SK-N-SH treated with all-trans-retinoic acid at 6 μM for 48 hours (cell line): ENCODE data around the gene DPAGT1.

Experiments
- CSDC2 ChIP-seq: fragments of 250-450 bp; sonication (Bioruptor Pico); IDR thresholded peaks from 2 replicates; pipeline ENCODE4 v1.5.0; 2020; ENCODE audit warnings: mild to moderate bottlenecking, moderate library complexity
- CSRNP3 ChIP-seq: fragments of 250-450 bp; sonication (Bioruptor Pico); IDR thresholded peaks from 2 replicates; pipeline ENCODE4 v1.5.1; 2021; ENCODE audit warnings: mild to moderate bottlenecking, moderate library complexity
- ISL1 ChIP-seq: fragments of 250-450 bp; sonication (Bioruptor Pico); IDR thresholded peaks from 2 replicates; pipeline ENCODE4 v2.1.2; 2022; ENCODE audit warnings: mild to moderate bottlenecking, moderate library complexity
- PATZ1 ChIP-seq: fragments of 250-450 bp; sonication (Bioruptor Pico); IDR thresholded peaks from 2 replicates; pipeline ENCODE4 v1.8.0; 2020; ENCODE audit warnings: mild to moderate bottlenecking, moderate library complexity, borderline replicate concordance
- RARB ChIP-seq: fragments of 250-450 bp; sonication (Bioruptor Pico); IDR thresholded peaks from 2 replicates; pipeline ENCODE4 v1.8.0; 2021; ENCODE audit warnings: mild to moderate bottlenecking, moderate library complexity
- SNAI2 ChIP-seq: fragments of 250-450 bp; sonication (Bioruptor Pico); IDR thresholded peaks from 2 replicates; pipeline ENCODE4 v1.5.0; 2020; ENCODE audit warnings: mild to moderate bottlenecking, moderate library complexity
- ZFP3 ChIP-seq: fragments of 250-450 bp; sonication (Bioruptor Pico); IDR thresholded peaks from 2 replicates; pipeline ENCODE4 v1.5.0; 2020; ENCODE audit warnings: mild to moderate bottlenecking, moderate library complexity
- ZNF565 ChIP-seq: fragments of 450-650 bp; formaldehyde crosslinking; conservative IDR thresholded peaks from 2 replicates; pipeline ENCODE4 v1.5.0; 2020; ENCODE audit warnings: low read depth, mild to moderate bottlenecking, moderate library complexity
- ZNF8 ChIP-seq: fragments of 450-650 bp; formaldehyde crosslinking; IDR thresholded peaks from 2 replicates; pipeline ENCODE4 v1.5.0; 2020; ENCODE audit warnings: mild to moderate bottlenecking, moderate library complexity

GRCh38 chr11:119120639-119121007 is 19.0 kb upstream of the DPAGT1 start:
- TF ChIP-seq PATZ1 (CRISPR knock-in tag): no peak
- no peak for TF ChIP-seq ISL1 (CRISPR knock-in tag)
- no peak for TF ChIP-seq ZFP3
- TF ChIP-seq CSDC2: no peak
- no peak for TF ChIP-seq SNAI2 (CRISPR knock-in tag)
- TF ChIP-seq ZNF8 (CRISPR knock-in tag): no peak
- TF ChIP-seq RARB (CRISPR knock-in tag): no peak
- no peak for TF ChIP-seq ZNF565 (CRISPR knock-in tag)
- no peak for TF ChIP-seq CSRNP3 (CRISPR knock-in tag)
